Right kidney (tissue), 1 donor: ENCODE data around the gene VDAC1.
"Not testable (repeated sequence)": the region's sequence is repeated elsewhere in the genome, so short reads cannot be mapped to it uniquely, and the experiment has no call there.

ENCODE experiments used
- DNase-seq: peaks from one replicate; pipeline ENCODE4 v3.0.0-alpha.2; 2016

Gene VDAC1

GRCh38 chr5:133942614-133943474 is 61.9 kb downstream of the VDAC1 start:
- no peak for DNase-seq

GRCh38 chr5:133941456-133942196 is 63.1 kb downstream of the VDAC1 start:
- no peak for DNase-seq

- DNase-seq = no peak
These were observed 65.1 kb downstream of the VDAC1 start for GRCh38 chr5:133939668-133940067.

GRCh38 chr5:133938929-133939328 is 65.8 kb downstream of the VDAC1 start:
- DNase-seq = no peak

GRCh38 chr5:133938039-133938821 is 66.5 kb downstream of the VDAC1 start:
- no peak for DNase-seq

- DNase-seq = not testable (repeated sequence)
These were observed 67.1 kb downstream of the VDAC1 start for GRCh38 chr5:133937628-133938027.

- no peak for DNase-seq
These were observed 68.1 kb downstream of the VDAC1 start for GRCh38 chr5:133936651-133937015.

GRCh38 chr5:133935991-133936650 is 68.7 kb downstream of the VDAC1 start:
- not testable (repeated sequence) for DNase-seq

- DNase-seq = no peak
These were observed 69.2 kb downstream of the VDAC1 start for GRCh38 chr5:133935667-133935940.

GRCh38 chr5:133934822-133935666 is 69.7 kb downstream of the VDAC1 start:
- DNase-seq = no peak

- no peak for DNase-seq
These were observed 70.5 kb downstream of the VDAC1 start for GRCh38 chr5:133934311-133934710.

- no peak for DNase-seq
These were observed 71.0 kb downstream of the VDAC1 start for GRCh38 chr5:133933670-133934295.

- no peak for DNase-seq
These were observed 71.6 kb downstream of the VDAC1 start for GRCh38 chr5:133933169-133933509.

GRCh38 chr5:133932441-133933168 is 72.2 kb downstream of the VDAC1 start:
- DNase-seq = no peak

GRCh38 chr5:133931546-133931945 is 73.2 kb downstream of the VDAC1 start:
- no peak for DNase-seq

- DNase-seq = no peak
These were observed 74.0 kb downstream of the VDAC1 start for GRCh38 chr5:133930813-133931090.

- no peak for DNase-seq
These were observed 74.5 kb downstream of the VDAC1 start for GRCh38 chr5:133930061-133930812.

- DNase-seq = no peak
These were observed 76.0 kb downstream of the VDAC1 start for GRCh38 chr5:133928587-133929393.
